Neural cell (in vitro differentiated cells): ENCODE data around the gene REEP5. TPM values are rescaled to one million over a fixed set of nuclear protein-coding genes. Genes with fewer than 3 reads are reported as not detected.

Source experiments
- H2AFZ ChIP-seq: fragments of 200-600, 300-800 bp; sonication (generic), shearing (Covaris generic); 2 replicates; pipeline ENCODE4 v1.6.0; 2014; ENCODE audit warnings: low read depth, mild to moderate bottlenecking, antibody characterized with exemption, low read length, moderate library complexity
- H3F3A ChIP-seq: fragments of 200-600 bp; shearing (Covaris generic); 2 replicates; pipeline ENCODE4 v1.6.1; 2016; ENCODE audit warnings: mild to moderate bottlenecking, moderate library complexity, mixed read lengths, antibody characterized with exemption, low read length; ENCODE audit not compliant: insufficient read depth, poor library complexity, severe bottlenecking
- H3K27ac ChIP-seq: fragments of 200-600, 300-800 bp; sonication (generic), shearing (Covaris generic); 2 replicates; pipeline ENCODE4 v1.5.1; 2014; ENCODE audit warnings: mild to moderate bottlenecking, low read length, moderate library complexity
- H3K27me3 ChIP-seq: fragments of 300-800, 200-600 bp; sonication (generic), shearing (Covaris generic); 2 replicates; pipeline ENCODE4 v1.6.0; 2014; ENCODE audit warnings: mild to moderate bottlenecking, low read depth, low read length, moderate library complexity; ENCODE audit not compliant: insufficient read depth
- H3K36me3 ChIP-seq: fragments of 300-800, 200-600 bp; sonication (generic), shearing (Covaris generic); 2 replicates; pipeline ENCODE4 v1.5.1; 2014; ENCODE audit warnings: mild to moderate bottlenecking, antibody characterized with exemption, low read length, moderate library complexity; ENCODE audit not compliant: insufficient read depth
- H3K4me2 ChIP-seq: fragments of 300-800, 200-600 bp; sonication (generic), shearing (Covaris generic); 2 replicates; pipeline ENCODE4 v1.6.0; 2014; ENCODE audit warnings: mild to moderate bottlenecking, low read length
- H3K4me3 ChIP-seq: fragments of 300-800, 200-600 bp; sonication (generic), shearing (Covaris generic); 2 replicates; pipeline ENCODE4 v1.5.1; 2014; ENCODE audit warnings: mild to moderate bottlenecking, low read length, moderate library complexity
- H3K79me2 ChIP-seq: fragments of 200-600 bp; shearing (Covaris generic); replicated peaks from 2 replicates; pipeline ENCODE4 v1.6.0; 2014; ENCODE audit warnings: mild to moderate bottlenecking, low read length, moderate library complexity; ENCODE audit not compliant: insufficient read depth
- H3K9ac ChIP-seq: fragments of 300-800, 200-600 bp; sonication (generic), shearing (Covaris generic); 2 replicates; pipeline ENCODE4 v1.6.1; 2016; ENCODE audit warnings: mild to moderate bottlenecking, low read length, mixed read lengths
- H3K9me2 ChIP-seq: fragments of 200-600 bp; shearing (Covaris generic); 2 replicates; pipeline ENCODE4 v1.6.1; 2016; ENCODE audit warnings: mild to moderate bottlenecking, low read length, mixed read lengths; ENCODE audit not compliant: insufficient read depth
- H3K9me3 ChIP-seq: fragments of 200-600, 300-800 bp; sonication (generic), shearing (Covaris generic); 2 replicates; pipeline ENCODE4 v1.6.1; 2016; ENCODE audit warnings: mild to moderate bottlenecking, mixed run types, low read length, moderate library complexity, mixed read lengths
- H4K20me1 ChIP-seq: fragments of 200-600 bp; shearing (Covaris generic); 2 replicates; pipeline ENCODE4 v1.6.1; 2016; ENCODE audit warnings: mild to moderate bottlenecking, mixed run types; ENCODE audit not compliant: insufficient read depth
- EP300 ChIP-seq: fragments of 450-650 bp; conservative IDR thresholded peaks from 2 replicates; pipeline ENCODE4 v1.6.1; 2014; ENCODE audit warnings: antibody characterized with exemption, mild to moderate bottlenecking, moderate library complexity; ENCODE audit not compliant: poor library complexity, severe bottlenecking
- EZH2 ChIP-seq: fragments of 200-600, 300-800 bp; shearing (Covaris generic), sonication (generic); IDR thresholded peaks from 2 replicates; pipeline ENCODE4 v1.6.1; 2014; ENCODE audit warnings: antibody characterized with exemption, low read length, borderline replicate concordance, mild to moderate bottlenecking; ENCODE audit not compliant: insufficient read depth, poor library complexity, severe bottlenecking
- MXI1 ChIP-seq: fragments of 450-650 bp; conservative IDR thresholded peaks from 2 replicates; pipeline ENCODE4 v1.6.1; 2014; ENCODE audit warnings: antibody characterized with exemption, mild to moderate bottlenecking; ENCODE audit not compliant: poor library complexity, severe bottlenecking
- POLR2AphosphoS5 ChIP-seq: IDR thresholded peaks from 2 replicates; pipeline ENCODE4 v1.6.1; 2012
- RAD21 ChIP-seq: fragments of 450-650 bp; conservative IDR thresholded peaks from 2 replicates; pipeline ENCODE4 v1.6.1; 2014; ENCODE audit warnings: antibody characterized with exemption, mild to moderate bottlenecking, moderate library complexity
- SMC3 ChIP-seq: fragments of 450-650 bp; conservative IDR thresholded peaks from 2 replicates; pipeline ENCODE4 v1.6.1; 2014; ENCODE audit warnings: antibody characterized with exemption, mild to moderate bottlenecking, moderate library complexity; ENCODE audit not compliant: poor library complexity
- TAF1 ChIP-seq: IDR thresholded peaks from 2 replicates; pipeline ENCODE4 v1.6.1; 2012; ENCODE audit warnings: low read depth
- polyA plus RNA-seq: library from polyadenylated mRNA; depleted of rRNA; stranded (reverse); fragments of >200 nt; gene quantifications from 2 replicates; pipeline ENCODE4 v1.2.3, GENCODE V29; 2014
- TF ChIP-seq, protein P1 (sequence below): fragments of 450-650 bp; IDR thresholded peaks from 2 replicates; pipeline ENCODE4 v1.5.1; 2014; ENCODE audit warnings: antibody characterized with exemption, mild to moderate bottlenecking, moderate library complexity; ENCODE audit not compliant: poor library complexity, severe bottlenecking
- TF ChIP-seq, protein P2 (sequence below): IDR thresholded peaks from 2 replicates; pipeline ENCODE4 v1.6.1; 2012; ENCODE audit warnings: borderline replicate concordance

The REEP5 gene
- polyA plus RNA-seq, 1 donor from 2014 or later, result 51.6 TPM

DNA sequence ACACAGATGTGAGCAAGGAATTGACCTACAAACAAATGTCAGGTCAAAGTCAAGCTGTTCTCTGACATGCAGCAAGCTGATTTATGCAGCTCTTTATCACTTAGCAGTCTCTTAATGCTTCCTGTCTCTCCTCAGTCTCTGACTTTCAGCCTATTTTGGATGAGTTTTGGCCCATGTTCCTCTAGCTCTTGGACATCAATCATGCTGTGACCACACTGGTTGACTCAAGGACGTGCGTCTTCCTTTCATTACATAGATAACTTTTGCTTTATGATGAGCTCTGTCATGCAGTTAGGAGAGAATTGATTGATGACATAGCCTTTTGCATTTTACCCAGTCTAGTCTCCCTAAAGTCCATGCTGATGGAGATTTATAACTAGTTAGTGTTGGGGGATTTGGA, 9.4 kb upstream of the REEP5 start:
- no peak overlapping the region for H3K9ac ChIP-seq
- H3K36me3 ChIP-seq, result no peaks in the 10 kb centered on the region
- H3K79me2 ChIP-seq, result no peaks in the 10 kb centered on the region
- H3K9me3 ChIP-seq, result no peaks in the 10 kb centered on the region
- H4K20me1 ChIP-seq, result no peaks in the 10 kb centered on the region
- no peaks in the 10 kb centered on the region for H3K9me2 ChIP-seq
- H2AFZ ChIP-seq, result no peak overlapping the region
- no peak overlapping the region for H3K4me3 ChIP-seq
- TF ChIP-seq POLR2AphosphoS5, result no peak
- TF ChIP-seq EP300, result no peak
- TF ChIP-seq MXI1, result no peak
- no peak for TF ChIP-seq TAF1
- TF ChIP-seq, protein P1, sequence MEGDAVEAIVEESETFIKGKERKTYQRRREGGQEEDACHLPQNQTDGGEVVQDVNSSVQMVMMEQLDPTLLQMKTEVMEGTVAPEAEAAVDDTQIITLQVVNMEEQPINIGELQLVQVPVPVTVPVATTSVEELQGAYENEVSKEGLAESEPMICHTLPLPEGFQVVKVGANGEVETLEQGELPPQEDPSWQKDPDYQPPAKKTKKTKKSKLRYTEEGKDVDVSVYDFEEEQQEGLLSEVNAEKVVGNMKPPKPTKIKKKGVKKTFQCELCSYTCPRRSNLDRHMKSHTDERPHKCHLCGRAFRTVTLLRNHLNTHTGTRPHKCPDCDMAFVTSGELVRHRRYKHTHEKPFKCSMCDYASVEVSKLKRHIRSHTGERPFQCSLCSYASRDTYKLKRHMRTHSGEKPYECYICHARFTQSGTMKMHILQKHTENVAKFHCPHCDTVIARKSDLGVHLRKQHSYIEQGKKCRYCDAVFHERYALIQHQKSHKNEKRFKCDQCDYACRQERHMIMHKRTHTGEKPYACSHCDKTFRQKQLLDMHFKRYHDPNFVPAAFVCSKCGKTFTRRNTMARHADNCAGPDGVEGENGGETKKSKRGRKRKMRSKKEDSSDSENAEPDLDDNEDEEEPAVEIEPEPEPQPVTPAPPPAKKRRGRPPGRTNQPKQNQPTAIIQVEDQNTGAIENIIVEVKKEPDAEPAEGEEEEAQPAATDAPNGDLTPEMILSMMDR, result no peak
- no peak for TF ChIP-seq RAD21
- TF ChIP-seq, protein P2, sequence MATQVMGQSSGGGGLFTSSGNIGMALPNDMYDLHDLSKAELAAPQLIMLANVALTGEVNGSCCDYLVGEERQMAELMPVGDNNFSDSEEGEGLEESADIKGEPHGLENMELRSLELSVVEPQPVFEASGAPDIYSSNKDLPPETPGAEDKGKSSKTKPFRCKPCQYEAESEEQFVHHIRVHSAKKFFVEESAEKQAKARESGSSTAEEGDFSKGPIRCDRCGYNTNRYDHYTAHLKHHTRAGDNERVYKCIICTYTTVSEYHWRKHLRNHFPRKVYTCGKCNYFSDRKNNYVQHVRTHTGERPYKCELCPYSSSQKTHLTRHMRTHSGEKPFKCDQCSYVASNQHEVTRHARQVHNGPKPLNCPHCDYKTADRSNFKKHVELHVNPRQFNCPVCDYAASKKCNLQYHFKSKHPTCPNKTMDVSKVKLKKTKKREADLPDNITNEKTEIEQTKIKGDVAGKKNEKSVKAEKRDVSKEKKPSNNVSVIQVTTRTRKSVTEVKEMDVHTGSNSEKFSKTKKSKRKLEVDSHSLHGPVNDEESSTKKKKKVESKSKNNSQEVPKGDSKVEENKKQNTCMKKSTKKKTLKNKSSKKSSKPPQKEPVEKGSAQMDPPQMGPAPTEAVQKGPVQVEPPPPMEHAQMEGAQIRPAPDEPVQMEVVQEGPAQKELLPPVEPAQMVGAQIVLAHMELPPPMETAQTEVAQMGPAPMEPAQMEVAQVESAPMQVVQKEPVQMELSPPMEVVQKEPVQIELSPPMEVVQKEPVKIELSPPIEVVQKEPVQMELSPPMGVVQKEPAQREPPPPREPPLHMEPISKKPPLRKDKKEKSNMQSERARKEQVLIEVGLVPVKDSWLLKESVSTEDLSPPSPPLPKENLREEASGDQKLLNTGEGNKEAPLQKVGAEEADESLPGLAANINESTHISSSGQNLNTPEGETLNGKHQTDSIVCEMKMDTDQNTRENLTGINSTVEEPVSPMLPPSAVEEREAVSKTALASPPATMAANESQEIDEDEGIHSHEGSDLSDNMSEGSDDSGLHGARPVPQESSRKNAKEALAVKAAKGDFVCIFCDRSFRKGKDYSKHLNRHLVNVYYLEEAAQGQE, result no peak
- no peak for TF ChIP-seq EZH2
- TF ChIP-seq SMC3, result no peak
- H3K27me3 ChIP-seq, result no peaks in the 10 kb centered on the region
- no peaks in the 10 kb centered on the region for H3F3A ChIP-seq
- H3K27ac ChIP-seq, result no peak overlapping the region
- H3K4me2 ChIP-seq, result no peak overlapping the region

DNA sequence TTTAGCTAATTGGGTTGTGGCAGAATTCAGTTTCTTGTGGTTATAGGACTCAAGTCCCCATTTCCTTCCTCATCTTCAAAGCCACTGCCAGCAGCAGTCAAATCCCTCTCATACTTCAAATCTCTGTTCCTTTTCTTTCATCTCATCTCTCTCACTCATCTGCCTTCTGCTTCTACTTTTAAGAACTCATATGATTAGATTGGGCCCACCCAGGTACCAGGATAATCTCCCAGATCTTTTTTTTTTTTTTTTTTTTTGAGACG, 8.0 kb upstream of the REEP5 start:
- no peaks in the 10 kb centered on the region for H3K9me3 ChIP-seq
- no peak overlapping the region for H2AFZ ChIP-seq
- H3K9ac ChIP-seq, result no peak overlapping the region
- no peaks in the 10 kb centered on the region for H3K36me3 ChIP-seq
- no peaks in the 10 kb centered on the region for H3K9me2 ChIP-seq
- TF ChIP-seq POLR2AphosphoS5 (no peak), SMC3 (no peak), RAD21 (no peak), MXI1 (no peak)
- TF ChIP-seq, protein P1, result no peak
- no peaks in the 10 kb centered on the region for H4K20me1 ChIP-seq
- no peaks in the 10 kb centered on the region for H3K27me3 ChIP-seq
- H3K4me2 ChIP-seq, result no peak overlapping the region
- H3F3A ChIP-seq, result no peaks in the 10 kb centered on the region
- no peaks in the 10 kb centered on the region for H3K79me2 ChIP-seq
- no peak overlapping the region for H3K4me3 ChIP-seq
- no peak overlapping the region for H3K27ac ChIP-seq
